BJ (cell line): ENCODE data around the gene RIC1. TPM values are rescaled to one million over a fixed set of nuclear protein-coding genes. Genes with fewer than 3 reads are reported as not detected.
"Not testable (repeated sequence)": the region's sequence is repeated elsewhere in the genome, so short reads cannot be mapped to it uniquely, and the experiment has no call there.

ENCODE experiments used
- CTCF ChIA-PET: fragments of 350-600 bp; formaldehyde crosslinking; extraction: SDS; loops from one replicate; lab custom pipeline; 2021; ENCODE audit warnings: antibody characterized with exemption, inconsistent platforms; lab: Yijun Ruan, JAX
- POLR2A ChIA-PET: fragments of 300-600 bp; sonication (Branson Sonifier 250); formaldehyde crosslinking; extraction: SDS; loops from one replicate; lab custom pipeline; 2021; ENCODE audit warnings: antibody characterized with exemption; lab: Charles Lee
- DNase-seq: peaks from one replicate; pipeline ENCODE4 v3.0.0-alpha.2; 2011; ENCODE audit warnings: low read depth
- H3K27me3 ChIP-seq: 2 replicates; pipeline ENCODE4 v1.6.0; 2011; ENCODE audit warnings: low read length; ENCODE audit not compliant: control insufficient read depth, insufficient read depth
- H3K36me3 ChIP-seq: 2 replicates; pipeline ENCODE4 v1.5.1; 2011; ENCODE audit warnings: low read length; ENCODE audit not compliant: control insufficient read depth, insufficient read depth
- H3K4me3 ChIP-seq: 2 replicates; pipeline ENCODE4 v1.5.1; 2011; ENCODE audit warnings: low read depth, mild to moderate bottlenecking, control low read depth, low read length
- CTCF ChIP-seq: IDR thresholded peaks from 2 replicates; pipeline ENCODE4 v1.5.1; 2011; ENCODE audit warnings: low read depth, mild to moderate bottlenecking, control low read depth, inconsistent platforms, low read length, moderate library complexity; ENCODE audit not compliant: insufficient read depth
- polyA plus RNA-seq: library from polyadenylated mRNA; depleted of rRNA; stranded (reverse); fragments of >200 nt; gene quantifications from 2 replicates; pipeline ENCODE4 v1.2.3, GENCODE V29; 2011

The RIC1 gene
- polyA plus RNA-seq, 1 experiment, result 52.3 TPM

GRCh38 chr9:5791870-5792269 lies 163.0 kb downstream of the RIC1 start:
- POLR2A ChIA-PET, result no interaction called here
- Histone ChIP-seq H3K27me3 (no peaks in the 10 kb centered on the region), H3K36me3 (no peaks in the 10 kb centered on the region), H3K4me3 (no peak overlapping the region)
- no peak for TF ChIP-seq CTCF
- no peak for DNase-seq
- CTCF ChIA-PET, result no interaction called here

GRCh38 chr9:5793812-5794211 lies 164.9 kb downstream of the RIC1 start:
- H3K4me3 ChIP-seq, result no peak overlapping the region
- POLR2A ChIA-PET, result no interaction called here
- H3K27me3 ChIP-seq, result no peaks in the 10 kb centered on the region
- CTCF ChIA-PET, result interaction anchor here (0.7 to 0.8 kb wide), 2 partner anchors 92 to 93 kb away, joined by 3 read pairs; no protein-coding TSS in a partner anchor
- TF ChIP-seq CTCF, result no peak
- DNase-seq, result no peak
- H3K36me3 ChIP-seq, result no peaks in the 10 kb centered on the region

GRCh38 chr9:5796298-5796697 lies 167.4 kb downstream of the RIC1 start:
- no peak overlapping the region for H3K4me3 ChIP-seq
- H3K27me3 ChIP-seq, result no peaks in the 10 kb centered on the region
- no peaks in the 10 kb centered on the region for H3K36me3 ChIP-seq
- ChIA-PET POLR2A (no interaction called here), CTCF (no interaction called here)
- no peak for TF ChIP-seq CTCF
- no peak for DNase-seq

- ChIA-PET CTCF (interaction anchor here (0.6 to 1.5 kb wide), 11 partner anchors 18 to 1159 kb away, joined by 3 to 7 read pairs (median 4); no protein-coding TSS in a partner anchor), POLR2A (no interaction called here)
- Histone ChIP-seq H3K4me3 (no peak overlapping the region), H3K27me3 (no peaks in the 10 kb centered on the region), H3K36me3 (no peaks in the 10 kb centered on the region)
- DNase-seq, result no peak
- no peak for TF ChIP-seq CTCF
Observed at GRCh38 chr9:5798581-5798980, 169.7 kb downstream of the RIC1 start.

- POLR2A ChIA-PET, result no interaction called here
- no peak for DNase-seq
Observed at GRCh38 chr9:5799314-5799713, 170.4 kb downstream of the RIC1 start.

GRCh38 chr9:5800378-5800777 lies 171.5 kb downstream of the RIC1 start:
- CTCF ChIA-PET, result interaction anchor here (0.7 to 1.9 kb wide), 3 partner anchors 17 to 85 kb away, joined by 3 to 7 read pairs (median 4); partner anchors contain the start of gene ERMP1
- H3K36me3 ChIP-seq, POLR2A ChIA-PET, H3K4me3 ChIP-seq, DNase-seq, H3K27me3 ChIP-seq: not testable (repeated sequence)

More at GRCh38 chr9:5799314-5799713, 170.4 kb downstream of the RIC1 start:
- CTCF ChIA-PET, result interaction anchor here (0.6 to 1.5 kb wide), 8 partner anchors 18 to 1159 kb away, joined by 3 to 7 read pairs (median 4); no protein-coding TSS in a partner anchor
- Histone ChIP-seq H3K4me3 (no peak overlapping the region), H3K27me3 (no peaks in the 10 kb centered on the region), H3K36me3 (no peaks in the 10 kb centered on the region)
- TF ChIP-seq CTCF, result peak; percentile 84
